HG03378 (cell line): ENCODE results near the gene RNF115.
A peak's percentile ranks its signal among the peaks of the same experiment; 100 is the strongest.

Source experiments
- ATAC-seq: cut with Tn5 transposase; IDR thresholded peaks from one replicate; pipeline ENCODE4 v1.9.1; 2021; ENCODE audit warnings: mild to moderate bottlenecking, moderate library complexity; ENCODE audit not compliant: unreplicated experiment

RNF115 gene

GRCh38 chr1:145707183-145707867 is 116.6 kb downstream of the RNF115 start, which contains the start of gene PDZK1:
TSS of gene PDZK1 (minus strand) at chr1:145707368. CDS start at chr1:145688021, 19,347 bp downstream.
- ATAC-seq, result no peak

GRCh38 chr1:145706086-145706664 is 117.7 kb downstream of the RNF115 start:
- ATAC-seq, result no peak

GRCh38 chr1:145705622-145706021 is 118.3 kb downstream of the RNF115 start:
- ATAC-seq, result no peak

GRCh38 chr1:145702826-145703225 is 121.1 kb downstream of the RNF115 start:
- ATAC-seq, result no peak

GRCh38 chr1:145702052-145702451 is 121.8 kb downstream of the RNF115 start:
- ATAC-seq, result no peak

- no peak for ATAC-seq
Measured at GRCh38 chr1:145701306-145701862, 122.5 kb downstream of the RNF115 start.

- no peak for ATAC-seq
Measured at GRCh38 chr1:145696630-145696960, 127.3 kb downstream of the RNF115 start.

- ATAC-seq, result no peak
Measured at GRCh38 chr1:145695821-145696629, 127.9 kb downstream of the RNF115 start.

- ATAC-seq, result no peak
Measured at GRCh38 chr1:145692785-145693443, 131.0 kb downstream of the RNF115 start.

GRCh38 chr1:145690587-145691558 is 133.0 kb downstream of the RNF115 start:
- ATAC-seq, result peak; percentile 82

- no peak for ATAC-seq
Measured at GRCh38 chr1:145689922-145690321, 134.0 kb downstream of the RNF115 start.

GRCh38 chr1:145688924-145689323 is 135.0 kb downstream of the RNF115 start:
- ATAC-seq, result no peak
